NCI-H460 (cell line): ENCODE results near the gene ZNF181. TPM values are rescaled to one million over a fixed set of nuclear protein-coding genes. Genes with fewer than 3 reads are reported as not detected.

Experiments used
- DNase-seq: peaks from one replicate; pipeline ENCODE4 v3.0.0-alpha.2; 2016; ENCODE audit warnings: low read depth; ENCODE audit errors: extremely low read depth
- total RNA-seq: library from RNA; depleted of rRNA; stranded (reverse); fragments of >200 nt; shearing (Covaris generic); gene quantifications from 2 replicates; pipeline ENCODE4 v1.2.3, GENCODE V29; 2014

Gene ZNF181
- total RNA-seq, 1 experiment from 2014 or later: 12.6 TPM

GRCh38 chr19:34744896-34745690, 11.1 kb downstream of the ZNF181 start:
- DNase-seq: no peak

- no peak for DNase-seq
Measured at GRCh38 chr19:34757441-34757840, 23.4 kb downstream of the ZNF181 start.

GRCh38 chr19:34759218-34759917, 25.3 kb downstream of the ZNF181 start:
- no peak for DNase-seq

- no peak for DNase-seq
Measured at GRCh38 chr19:34766386-34766785, 32.3 kb downstream of the ZNF181 start.

GRCh38 chr19:34767951-34768350, 33.9 kb downstream of the ZNF181 start:
- DNase-seq: no peak

GRCh38 chr19:34772697-34773554, 38.9 kb downstream of the ZNF181 start, which contains the start of gene ZNF599:
ZNF599 (minus strand) TSS chr19:34773215; CDS start chr19:34772841, 374 bp downstream.
- peak; percentile 67 for DNase-seq

- DNase-seq: no peak
Measured at GRCh38 chr19:34773555-34773864, 39.5 kb downstream of the ZNF181 start.

GRCh38 chr19:34774857-34775256, 40.8 kb downstream of the ZNF181 start:
- no peak for DNase-seq

- DNase-seq: no peak
Measured at GRCh38 chr19:34778342-34778741, 44.3 kb downstream of the ZNF181 start.

- DNase-seq: no peak
Measured at GRCh38 chr19:34779652-34780051, 45.6 kb downstream of the ZNF181 start.

GRCh38 chr19:34786236-34786635, 52.2 kb downstream of the ZNF181 start:
- no peak for DNase-seq

- DNase-seq: no peak
Measured at GRCh38 chr19:34787059-34787824, 53.2 kb downstream of the ZNF181 start.

- no peak for DNase-seq
Measured at GRCh38 chr19:34788074-34788473, 54.0 kb downstream of the ZNF181 start.

GRCh38 chr19:34793565-34793964, 59.5 kb downstream of the ZNF181 start:
- no peak for DNase-seq

- no peak for DNase-seq
Measured at GRCh38 chr19:34794066-34794960, 60.3 kb downstream of the ZNF181 start.
